Lower leg skin (tissue), 3 donors: ENCODE data around the gene RELL2.

ENCODE experiments used
- CTCF ChIP-seq, 3 donors: fragments of 450-650 bp; IDR thresholded peaks; one replicate each; pipeline ENCODE4 v1.5.1; 2016; ENCODE audit warnings: antibody characterized with exemption in 3 of 3, mild to moderate bottlenecking in 3 of 3, moderate library complexity in 2 of 3
- POLR2A ChIP-seq, 2 donors: fragments of 450-650 bp; IDR thresholded peaks; one replicate each; pipeline ENCODE4 v1.6.1; 2016 to 2017; ENCODE audit warnings: antibody characterized with exemption in 2 of 2, mild to moderate bottlenecking in 1 of 2, moderate library complexity in 1 of 2

- TF ChIP-seq CTCF (IDR thresholded peaks at IDR 0.05): no peak
- no peak for TF ChIP-seq POLR2A (IDR thresholded peaks at IDR 0.05)
These were observed 38.1 kb upstream of the RELL2 start for GRCh38 chr5:141598391-141599345.
